ENCODE measurements around the gene RPS29. TPM values are rescaled to one million over a fixed set of nuclear protein-coding genes. Genes with fewer than 3 reads are reported as not detected.

RPS29 gene
- total and polyA plus RNA-seq, 2 of the 13 experiments (the other 11 are each of a cell fraction or from before 2014, with no cell fraction given): 4,303 to 8,215 TPM

- TF ChIP-seq, protein P1, sequence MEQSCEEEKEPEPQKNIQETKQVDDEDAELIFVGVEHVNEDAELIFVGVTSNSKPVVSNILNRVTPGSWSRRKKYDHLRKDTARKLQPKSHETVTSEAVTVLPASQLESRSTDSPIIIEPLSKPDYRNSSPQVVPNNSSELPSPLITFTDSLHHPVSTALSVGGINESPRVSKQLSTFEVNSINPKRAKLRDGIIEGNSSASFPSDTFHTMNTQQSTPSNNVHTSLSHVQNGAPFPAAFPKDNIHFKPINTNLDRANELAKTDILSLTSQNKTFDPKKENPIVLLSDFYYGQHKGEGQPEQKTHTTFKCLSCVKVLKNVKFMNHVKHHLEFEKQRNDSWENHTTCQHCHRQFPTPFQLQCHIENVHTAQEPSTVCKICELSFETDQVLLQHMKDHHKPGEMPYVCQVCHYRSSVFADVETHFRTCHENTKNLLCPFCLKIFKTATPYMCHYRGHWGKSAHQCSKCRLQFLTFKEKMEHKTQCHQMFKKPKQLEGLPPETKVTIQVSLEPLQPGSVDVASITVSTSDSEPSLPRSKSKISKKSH (CRISPR knock-in tag; IDR thresholded peaks at IDR 0.05; ENCODE audit: borderline replicate concordance): no peak
- TF ChIP-seq, protein P2, sequence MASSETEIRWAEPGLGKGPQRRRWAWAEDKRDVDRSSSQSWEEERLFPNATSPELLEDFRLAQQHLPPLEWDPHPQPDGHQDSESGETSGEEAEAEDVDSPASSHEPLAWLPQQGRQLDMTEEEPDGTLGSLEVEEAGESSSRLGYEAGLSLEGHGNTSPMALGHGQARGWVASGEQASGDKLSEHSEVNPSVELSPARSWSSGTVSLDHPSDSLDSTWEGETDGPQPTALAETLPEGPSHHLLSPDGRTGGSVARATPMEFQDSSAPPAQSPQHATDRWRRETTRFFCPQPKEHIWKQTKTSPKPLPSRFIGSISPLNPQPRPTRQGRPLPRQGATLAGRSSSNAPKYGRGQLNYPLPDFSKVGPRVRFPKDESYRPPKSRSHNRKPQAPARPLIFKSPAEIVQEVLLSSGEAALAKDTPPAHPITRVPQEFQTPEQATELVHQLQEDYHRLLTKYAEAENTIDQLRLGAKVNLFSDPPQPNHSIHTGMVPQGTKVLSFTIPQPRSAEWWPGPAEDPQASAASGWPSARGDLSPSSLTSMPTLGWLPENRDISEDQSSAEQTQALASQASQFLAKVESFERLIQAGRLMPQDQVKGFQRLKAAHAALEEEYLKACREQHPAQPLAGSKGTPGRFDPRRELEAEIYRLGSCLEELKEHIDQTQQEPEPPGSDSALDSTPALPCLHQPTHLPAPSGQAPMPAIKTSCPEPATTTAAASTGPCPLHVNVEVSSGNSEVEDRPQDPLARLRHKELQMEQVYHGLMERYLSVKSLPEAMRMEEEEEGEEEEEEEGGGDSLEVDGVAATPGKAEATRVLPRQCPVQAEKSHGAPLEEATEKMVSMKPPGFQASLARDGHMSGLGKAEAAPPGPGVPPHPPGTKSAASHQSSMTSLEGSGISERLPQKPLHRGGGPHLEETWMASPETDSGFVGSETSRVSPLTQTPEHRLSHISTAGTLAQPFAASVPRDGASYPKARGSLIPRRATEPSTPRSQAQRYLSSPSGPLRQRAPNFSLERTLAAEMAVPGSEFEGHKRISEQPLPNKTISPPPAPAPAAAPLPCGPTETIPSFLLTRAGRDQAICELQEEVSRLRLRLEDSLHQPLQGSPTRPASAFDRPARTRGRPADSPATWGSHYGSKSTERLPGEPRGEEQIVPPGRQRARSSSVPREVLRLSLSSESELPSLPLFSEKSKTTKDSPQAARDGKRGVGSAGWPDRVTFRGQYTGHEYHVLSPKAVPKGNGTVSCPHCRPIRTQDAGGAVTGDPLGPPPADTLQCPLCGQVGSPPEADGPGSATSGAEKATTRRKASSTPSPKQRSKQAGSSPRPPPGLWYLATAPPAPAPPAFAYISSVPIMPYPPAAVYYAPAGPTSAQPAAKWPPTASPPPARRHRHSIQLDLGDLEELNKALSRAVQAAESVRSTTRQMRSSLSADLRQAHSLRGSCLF (CRISPR knock-in tag; IDR thresholded peaks at IDR 0.05; ENCODE audit: borderline replicate concordance): no peak
- TF ChIP-seq RBM22 (optimal IDR thresholded peaks at IDR 0.05; ENCODE audit: low read length) (peak; percentile 96), TGIF2 (CRISPR knock-in tag; IDR thresholded peaks at IDR 0.05) (0 out of 2 replicates have a peak, but pooled peaks have one; percentile 15), ZC3H4 (CRISPR knock-in tag; IDR thresholded peaks at IDR 0.05; ENCODE audit: borderline replicate concordance) (peak; percentile 72; the same call in 1 of the 2 replicates), RELA (CRISPR knock-in tag; IDR thresholded peaks at IDR 0.05) (no peak), PAF1 (CRISPR knock-in tag; IDR thresholded peaks at IDR 0.05) (peak; percentile 73; the same call in 1 of the 2 replicates), ZNF263 (CRISPR knock-in tag; IDR thresholded peaks at IDR 0.05) (no peak), POLR2G (IDR thresholded peaks at IDR 0.05; ENCODE audit: low read depth, low read length) (peak; percentile 68), POLR2AphosphoS5 (IDR thresholded peaks at IDR 0.05; ENCODE audit: low read depth, low read length) (peak; percentile 74), NR3C1 (CRISPR knock-in tag; IDR thresholded peaks at IDR 0.05) (no peak), ZNF121 (CRISPR knock-in tag; IDR thresholded peaks at IDR 0.05) (peak; percentile 70), AFF4 (CRISPR knock-in tag; IDR thresholded peaks at IDR 0.05) (no peak)
- TF ChIP-seq, protein P3, sequence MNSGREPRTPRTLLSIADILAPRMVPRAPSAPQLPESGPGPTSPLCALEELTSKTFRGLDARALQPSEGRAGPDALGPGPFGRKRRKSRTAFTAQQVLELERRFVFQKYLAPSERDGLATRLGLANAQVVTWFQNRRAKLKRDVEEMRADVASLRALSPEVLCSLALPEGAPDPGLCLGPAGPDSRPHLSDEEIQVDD (CRISPR knock-in tag; IDR thresholded peaks at IDR 0.05; ENCODE audit: borderline replicate concordance): no peak
- TF ChIP-seq, protein P4, sequence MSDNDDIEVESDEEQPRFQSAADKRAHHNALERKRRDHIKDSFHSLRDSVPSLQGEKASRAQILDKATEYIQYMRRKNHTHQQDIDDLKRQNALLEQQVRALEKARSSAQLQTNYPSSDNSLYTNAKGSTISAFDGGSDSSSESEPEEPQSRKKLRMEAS (IDR thresholded peaks at IDR 0.05): no peak
Measured at GRCh38 chr14:49582113-49582977, 3.8 kb downstream of the RPS29 start (continued).
